Endothelial cell of umbilical vein (primary cell): ENCODE measurements around the gene PPP2R3B. TPM values are rescaled to one million over a fixed set of nuclear protein-coding genes. Genes with fewer than 3 reads are reported as not detected.

Experiments
- BruUV-seq: library from RNA; stranded (reverse); fragments of 400-500 nt; replicated peaks from 2 replicates; lab custom pipeline; 2021; lab: Mats Ljungman, UMichigan
- CTCF ChIA-PET: fragments of 300-600, 350-600 bp; sonication (Branson Sonifier 250); formaldehyde crosslinking; loops from one replicate; lab custom pipeline; 2021; ENCODE audit warnings: antibody characterized with exemption, inconsistent platforms; lab: Charles Lee
- POLR2A ChIA-PET: fragments of 300-600, 350-600 bp; sonication (Branson Sonifier 250); formaldehyde crosslinking; loops from one replicate; lab custom pipeline; 2021; ENCODE audit warnings: antibody characterized with exemption, inconsistent platforms; lab: Charles Lee
- DNase-seq: peaks from one replicate; pipeline ENCODE4 v3.0.0-alpha.2; 2011; ENCODE audit warnings: low read depth, low spot score
- FAIRE-seq: peaks from 2 replicates; lab custom pipeline; 2011; peaks lifted over from hg19 to GRCh38; lab: Jason Lieb, UNC
- H2AFZ ChIP-seq: 2 replicates; pipeline ENCODE4 v1.6.0; 2012; ENCODE audit warnings: low read depth, low read length, control low read depth, inconsistent platforms
- H3K27ac ChIP-seq: 2 replicates; pipeline ENCODE4 v1.5.1; 2011; ENCODE audit warnings: low read depth, mild to moderate bottlenecking, control low read depth, low read length, moderate library complexity; ENCODE audit not compliant: insufficient read depth
- H3K27me3 ChIP-seq, 2 experiments: 2 replicates each; pipeline versions ENCODE4 v1.6.0 to v1.6.1; 2011; ENCODE audit warnings: low read length in 2 of 2, mixed read lengths in 1 of 2; ENCODE audit not compliant: control insufficient read depth in 2 of 2, insufficient read depth in 2 of 2
- H3K36me3 ChIP-seq, 2 experiments: 2 replicates in 1 of 2; 3 replicates in 1 of 2; pipeline ENCODE4 v1.5.1; 2011; ENCODE audit warnings: low read length in 2 of 2, mild to moderate bottlenecking in 1 of 2, moderate library complexity in 1 of 2; ENCODE audit not compliant: control insufficient read depth in 2 of 2, insufficient read depth in 2 of 2; ENCODE audit errors: extremely low read depth in 1 of 2
- H3K4me1 ChIP-seq: 3 replicates; pipeline ENCODE4 v1.5.1; 2011; ENCODE audit warnings: mild to moderate bottlenecking, low read length; ENCODE audit not compliant: control insufficient read depth, insufficient read depth; ENCODE audit errors: extremely low read depth
- H3K4me2 ChIP-seq: 2 replicates; pipeline ENCODE4 v1.6.1; 2011; ENCODE audit warnings: low read length, control low read depth, mixed read lengths; ENCODE audit not compliant: insufficient read depth
- H3K4me3 ChIP-seq, 3 experiments: fragments of 200-600 bp in 1 of 3; sonication (generic), shearing (Covaris generic) in 1 of 3; replicated peaks in 1 of 3; 2 replicates each; pipeline ENCODE4 v1.5.1; 2011 to 2016; ENCODE audit warnings: control low read depth in 3 of 3, low read length in 3 of 3, mild to moderate bottlenecking in 2 of 3, inconsistent platforms in 1 of 3, low read depth in 1 of 3, moderate library complexity in 1 of 3; ENCODE audit not compliant: insufficient read depth in 1 of 3
- H3K79me2 ChIP-seq: 2 replicates; pipeline ENCODE4 v1.6.0; 2012; ENCODE audit warnings: low read length, inconsistent platforms; ENCODE audit not compliant: control insufficient read depth, insufficient read depth
- H3K9ac ChIP-seq: replicated peaks from 2 replicates; pipeline ENCODE3; 2011; ENCODE audit warnings: low read length, control low read depth; ENCODE audit not compliant: insufficient read depth; ENCODE audit errors: extremely low read depth
- H3K9me1 ChIP-seq: replicated peaks from 3 replicates; pipeline ENCODE4 v1.6.0; 2011; ENCODE audit warnings: mild to moderate bottlenecking, low read length; ENCODE audit not compliant: control insufficient read depth, insufficient read depth; ENCODE audit errors: extremely low read depth
- H3K9me3 ChIP-seq: replicated peaks from 2 replicates; pipeline ENCODE4 v1.5.1; 2012; ENCODE audit warnings: low read length, inconsistent platforms; ENCODE audit not compliant: control insufficient read depth, insufficient read depth
- H4K20me1 ChIP-seq: replicated peaks from 2 replicates; pipeline ENCODE3; 2011; ENCODE audit warnings: mild to moderate bottlenecking, low read length; ENCODE audit not compliant: control insufficient read depth, insufficient read depth; ENCODE audit errors: extremely low read depth
- CTCF ChIP-seq, 2 donors: IDR thresholded peaks; 1 replicate in 1 of 2; 2 replicates in 1 of 2; pipeline ENCODE4 v1.5.1; 2011; ENCODE audit warnings: low read length in 2 of 2, mild to moderate bottlenecking in 2 of 2, moderate library complexity in 2 of 2, control low read depth in 1 of 2, inconsistent platforms in 1 of 2, low read depth in 1 of 2; ENCODE audit not compliant: insufficient read depth in 1 of 2; ENCODE audit errors: extremely low read depth in 1 of 2
- EZH2 ChIP-seq: IDR thresholded peaks from 2 replicates; pipeline ENCODE4 v1.6.1; 2012; ENCODE audit warnings: borderline replicate concordance, low read depth, mild to moderate bottlenecking, moderate library complexity, low read length, inconsistent platforms; ENCODE audit not compliant: severe bottlenecking
- FOS ChIP-seq: IDR thresholded peaks from 2 replicates; pipeline ENCODE4 v1.6.1; 2011; ENCODE audit warnings: mild to moderate bottlenecking, low read length, moderate library complexity, borderline replicate concordance; ENCODE audit not compliant: insufficient read depth
- GATA2 ChIP-seq: IDR thresholded peaks from 2 replicates; pipeline ENCODE4 v1.7.0; 2011; ENCODE audit warnings: low read depth, mild to moderate bottlenecking, moderate library complexity, mixed read lengths, low read length; ENCODE audit not compliant: insufficient read length, insufficient read depth
- JUN ChIP-seq: IDR thresholded peaks from 2 replicates; pipeline ENCODE4 v1.6.1; 2011; ENCODE audit warnings: borderline replicate concordance, low read depth; ENCODE audit not compliant: insufficient read length, insufficient read depth
- MYC ChIP-seq: IDR thresholded peaks from one replicate; pipeline ENCODE4 v1.6.1; 2011; ENCODE audit warnings: mild to moderate bottlenecking, low read depth, low read length
- POLR2A ChIP-seq: IDR thresholded peaks from 2 replicates; pipeline ENCODE4 v1.6.1; 2012; ENCODE audit warnings: low read depth, mild to moderate bottlenecking, control low read depth, low read length
- POLR2AphosphoS5 ChIP-seq: IDR thresholded peaks from 2 replicates; pipeline ENCODE4 v1.6.1; 2012; ENCODE audit warnings: low read depth, mild to moderate bottlenecking, control low read depth, low read length, moderate library complexity; ENCODE audit not compliant: insufficient read depth
- dilution Hi-C: fragments of 300-500 bp; cut with MboI; formaldehyde crosslinking; loops from one replicate; pipeline ENCODE4 v1.15.0; 2019; ENCODE audit warnings: low sequenced_read_pairs; ENCODE audit not compliant: extremely low pct_ligation_motif_present
- intact Hi-C: fragments of 100-400 bp; cut with micrococcal nuclease; formaldehyde crosslinking; loops from one replicate; pipeline ENCODE4 v1.10.0; 2022
- polyA plus RNA-seq, 4 experiments: library from polyadenylated mRNA; depleted of rRNA in 3 of 4; stranded (reverse) in 3 of 4; unstranded in 1 of 4; fragments of >200 nt; gene quantifications; 2 replicates each; pipeline versions ENCODE4 v1.2.1 to v1.2.3, GENCODE V29; 2011 to 2012; ENCODE audit warnings: missing spikeins in 1 of 4
- total RNA-seq: library from RNA; stranded (reverse); gene quantifications from 2 replicates; pipeline ENCODE4 v1.2.3, GENCODE V29; 2021
- TF ChIP-seq, protein P1 (sequence below): IDR thresholded peaks from 2 replicates; pipeline ENCODE4 v1.6.1; 2011; ENCODE audit not compliant: insufficient read depth, insufficient read length

PPP2R3B gene
- total and polyA plus RNA-seq, 2 donors (not counting 3 experiments of a cell fraction or from before 2014, with no cell fraction given), result 19.1 to 33.6 TPM

GRCh38 chrX:340641-341423 lies 45.9 kb downstream of the PPP2R3B start:
- no peak overlapping the region for H3K27ac ChIP-seq
- no peak overlapping the region for H3K9ac ChIP-seq
- dilution Hi-C loops (no loop called here), intact Hi-C loops (no loop called here)
- no peaks in the 10 kb centered on the region for H3K9me3 ChIP-seq
- ChIA-PET POLR2A (no interaction called here), CTCF (no interaction called here)
- H4K20me1 ChIP-seq, result no peaks in the 10 kb centered on the region
- no peak for DNase-seq
- H3K9me1 ChIP-seq, result no peaks in the 10 kb centered on the region
- H3K36me3 ChIP-seq, result peaks cover 0 to 3% of the 10 kb centered on the region in 2 experiments
- no peaks in the 10 kb centered on the region for H3K4me1 ChIP-seq
- TF ChIP-seq FOS (no peak), POLR2AphosphoS5 (no peak), JUN (no peak), MYC (no peak), GATA2 (no peak), POLR2A (no peak), CTCF (IDR thresholded peaks at IDR 0.05; ENCODE audit: extremely low read depth in 1 of 2, insufficient read depth in 1 of 2, low read depth in 1 of 2, low read length in 2 of 2) (no peak), EZH2 (no peak)
- TF ChIP-seq, protein P1, sequence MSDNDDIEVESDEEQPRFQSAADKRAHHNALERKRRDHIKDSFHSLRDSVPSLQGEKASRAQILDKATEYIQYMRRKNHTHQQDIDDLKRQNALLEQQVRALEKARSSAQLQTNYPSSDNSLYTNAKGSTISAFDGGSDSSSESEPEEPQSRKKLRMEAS, result no peak
- H3K27me3 ChIP-seq, result no peaks in the 10 kb centered on the region
- H2AFZ ChIP-seq, result no peak overlapping the region
- FAIRE-seq, result no peak
- no peak overlapping the region for H3K4me2 ChIP-seq
- H3K79me2 ChIP-seq, result no peaks in the 10 kb centered on the region
- H3K4me3 ChIP-seq, result no peak overlapping the region
- BruUV-seq, result no TSS peak
